Smooth muscle cell of trachea (primary cell): ENCODE data around the gene ANKRD60. TPM values are rescaled to one million over a fixed set of nuclear protein-coding genes. Genes with fewer than 3 reads are reported as not detected.

Source experiments
- total RNA-seq: library from RNA; depleted of rRNA; stranded (reverse); fragments of >200 nt; gene quantifications from 2 replicates; pipeline ENCODE4 v1.2.1, GENCODE V29; 2014

The ANKRD60 gene, protein sequence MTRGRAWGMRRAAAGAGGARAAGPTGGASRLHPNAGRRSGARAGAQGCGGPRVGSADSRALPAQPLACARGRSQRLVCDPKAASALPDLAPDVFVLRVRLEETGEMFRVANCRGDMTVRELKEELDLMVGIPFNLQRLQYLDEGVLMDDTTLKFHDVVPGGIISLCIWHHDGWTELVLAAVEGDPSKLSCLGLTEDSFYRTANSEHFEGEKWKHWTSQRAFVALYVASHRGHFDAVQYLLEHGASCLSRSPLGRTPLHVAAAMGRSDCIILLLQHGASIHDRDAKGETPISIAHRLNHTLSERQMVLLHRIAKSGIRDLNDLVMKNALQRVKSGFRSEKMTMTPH
- not detected in 2 replicates for total RNA-seq

DNA sequence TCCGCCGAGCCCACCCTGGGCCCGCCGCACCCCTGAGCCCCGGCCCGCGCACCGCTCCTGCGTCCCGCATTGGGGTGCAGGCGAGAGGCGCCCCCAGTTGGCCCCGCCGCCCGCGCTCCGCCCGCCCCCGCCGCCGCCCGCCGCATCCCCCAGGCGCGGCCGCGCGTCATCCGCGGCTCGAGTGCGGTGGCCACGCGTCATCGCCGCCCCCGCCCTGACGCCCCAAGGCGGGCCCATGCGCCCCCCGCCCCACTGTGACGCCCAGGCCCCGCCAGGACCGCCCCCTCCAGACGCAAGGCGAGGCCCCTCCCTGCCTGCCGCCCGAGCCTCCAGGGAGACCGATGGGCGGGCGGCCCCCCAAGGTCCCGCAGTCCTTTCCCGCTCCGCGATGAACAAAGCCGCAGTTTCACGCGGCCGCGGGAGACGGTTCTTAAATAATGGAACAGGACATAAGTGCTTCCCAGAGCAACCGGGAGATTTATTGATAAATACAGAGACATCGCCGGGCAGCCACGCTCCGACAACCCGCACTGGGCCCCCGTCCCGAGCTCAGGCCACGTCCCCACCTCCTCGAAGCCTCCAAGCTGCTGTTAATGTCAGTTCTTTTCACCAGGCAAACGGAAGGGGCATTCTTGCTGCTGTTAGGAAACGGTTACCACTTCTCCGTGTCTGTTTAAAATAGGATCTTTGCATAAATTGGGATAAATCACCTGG lies at the start of gene ANKRD60:
Gene ANKRD60 (minus strand): TSS at position 170 of the 714 bp plus-strand sequence. CDS start 0 bp downstream, at position 170.

Other genes with a start within 250 kb of the ANKRD60 start
- 18.6 and 19.2 TPM in 2 replicates for gene RAB22A, start 81.1 kb upstream of the ANKRD60 start, total RNA-seq
- gene VAPB, start 160.6 kb upstream of the ANKRD60 start, total RNA-seq = 12.2 and 18.0 TPM in 2 replicates